ENCODE results near the gene PSRC1. TPM values are rescaled to one million over a fixed set of nuclear protein-coding genes. Genes with fewer than 3 reads are reported as not detected.
"Not testable (repeated sequence)": the region's sequence is repeated elsewhere in the genome, so short reads cannot be mapped to it uniquely, and the experiment has no call there.

PSRC1 gene
- total and polyA plus RNA-seq, 7 donors = 2.3 to 13.6 (median 6.9) TPM

DNA sequence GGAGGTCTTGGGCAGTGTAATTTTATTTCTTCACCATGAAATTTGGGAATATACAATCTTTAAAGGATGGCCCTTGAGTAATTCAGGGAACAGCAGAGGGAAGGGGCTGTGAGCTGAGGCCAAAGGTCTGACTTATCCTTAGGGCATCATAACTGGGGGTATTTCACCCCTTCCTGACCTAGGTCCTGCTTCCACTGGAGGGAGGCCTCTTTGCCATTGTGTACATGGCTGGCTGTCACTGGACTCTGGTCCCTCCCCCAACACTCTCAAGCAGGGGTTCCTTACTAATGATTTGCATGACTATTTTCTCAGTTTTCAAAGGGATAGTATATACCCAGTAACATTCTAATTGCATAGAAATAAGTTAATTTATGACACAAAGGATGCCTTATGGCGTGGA, 7.2 kb upstream of the PSRC1 start:
- Histone ChIP-seq H3K27ac (no peak overlapping the region), H3K9me3 (no peaks in the 10 kb centered on the region), H3K36me3 (no peaks in the 10 kb centered on the region), H3K4me1 (no peaks in the 10 kb centered on the region), H3K27me3 (no peaks in the 10 kb centered on the region), H3K4me3 (no peak overlapping the region)
- intact Hi-C loops (cut with DNase I) = no loop called here
- no peak for DNase-seq
- 86 to 96% methylated on average over 1 of the region's 1 CpG for WGBS, 2 donors
- TF ChIP-seq CTCF (IDR thresholded peaks at IDR 0.05) (no peak), EP300 (IDR thresholded peaks at IDR 0.05) (no peak), POLR2A (IDR thresholded peaks at IDR 0.05) (no peak), POLR2AphosphoS5 (IDR thresholded peaks at IDR 0.05) (no peak)

GRCh38 chr1:109286762-109287161, 3.8 kb upstream of the PSRC1 start:
- H3K27me3 ChIP-seq; H3K36me3 ChIP-seq; H3K4me3 ChIP-seq; DNase-seq; H3K27ac ChIP-seq; intact Hi-C loops (cut with DNase I); H3K9me3 ChIP-seq: not testable (repeated sequence)
- 92% methylated on average over 5 of the region's 5 CpGs for WGBS, 2 donors
- peaks cover 0 to 21% (median 19%) of the 10 kb centered on the region in 4 donors for H3K4me1 ChIP-seq

DNA sequence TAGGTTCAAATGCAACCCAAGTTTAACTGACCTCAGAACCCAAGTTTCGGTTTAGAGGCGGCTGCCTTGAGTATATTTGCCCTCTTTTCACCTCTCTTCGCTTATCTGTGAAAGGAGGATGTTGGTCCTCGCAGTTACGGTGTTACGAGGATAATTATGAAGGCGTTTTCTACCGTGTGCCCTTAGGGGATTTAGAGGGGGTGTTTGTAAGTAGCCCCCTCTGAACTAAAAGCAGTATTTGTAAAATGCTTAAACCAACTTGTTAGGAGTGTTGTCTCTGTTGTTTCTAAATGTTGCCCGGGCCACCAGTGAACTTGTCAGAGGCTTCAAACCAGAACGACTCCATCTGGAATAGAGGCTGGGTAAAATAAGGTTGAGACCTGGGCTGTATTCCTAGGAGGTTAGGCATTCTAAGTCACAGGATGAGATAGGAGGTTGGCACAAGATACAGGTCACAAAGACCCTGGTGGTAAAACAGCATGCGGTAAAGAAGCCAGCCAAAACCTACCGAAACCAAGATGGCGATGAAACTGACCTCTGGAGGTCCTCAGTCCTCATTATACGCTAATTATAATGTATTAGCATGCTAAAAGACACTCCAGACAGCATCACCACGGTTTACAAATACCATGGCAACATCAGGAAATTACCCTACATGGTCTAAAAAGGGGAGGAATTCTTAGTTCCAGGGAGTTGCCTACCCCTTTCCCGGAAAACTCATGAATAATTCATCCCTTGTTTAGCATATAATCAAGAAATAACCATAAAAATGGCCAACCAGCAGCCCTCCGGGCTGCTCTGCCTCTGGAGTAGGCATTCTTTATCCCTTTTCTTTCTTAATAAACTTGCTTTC, 1.0 kb upstream of the PSRC1 start:
- no peak for DNase-seq
- peak overlapping the region; percentile 52 to 66 (median 58) for H3K4me3 ChIP-seq
- no peaks in the 10 kb centered on the region for H3K36me3 ChIP-seq
- WGBS, 2 donors = 39 to 52% methylated on average over 17 of the region's 17 CpGs
- intact Hi-C loops (cut with DNase I) = no loop called here
- H3K27me3 ChIP-seq = no peaks in the 10 kb centered on the region
- TF ChIP-seq CTCF (IDR thresholded peaks at IDR 0.05) (no peak), EP300 (IDR thresholded peaks at IDR 0.05) (no peak), POLR2AphosphoS5 (IDR thresholded peaks at IDR 0.05) (no peak), POLR2A (IDR thresholded peaks at IDR 0.05) (no peak)
- peaks cover 0 to 25% (median 20%) of the 10 kb centered on the region in 4 donors for H3K4me1 ChIP-seq
- no peaks in the 10 kb centered on the region for H3K9me3 ChIP-seq
- peak overlapping the region; percentile 85 to 93 (median 90) for H3K27ac ChIP-seq

DNA sequence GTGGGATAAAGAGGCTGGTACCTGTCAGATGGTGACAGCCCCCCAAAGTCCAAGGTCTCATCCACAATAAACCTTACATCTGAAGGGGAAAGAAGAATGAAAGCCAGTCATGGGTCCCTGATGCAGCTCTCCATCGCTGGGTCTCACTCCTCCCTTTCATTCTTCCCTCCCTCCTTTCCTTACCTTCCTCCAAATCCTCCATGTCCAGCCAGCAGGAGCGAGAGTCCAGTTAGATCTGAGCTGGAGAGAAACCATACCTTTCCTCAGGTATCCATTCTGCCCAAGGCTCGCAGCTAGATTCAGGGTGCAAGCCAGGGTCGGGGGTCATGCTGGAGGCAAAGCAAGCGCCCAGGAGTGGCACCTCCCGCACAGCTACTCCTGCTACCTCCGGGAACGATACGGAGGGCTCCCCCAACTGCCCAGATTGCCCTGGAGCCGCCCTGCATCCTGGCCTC, 421 bp downstream of the PSRC1 start:
- no peak for TF ChIP-seq CTCF (IDR thresholded peaks at IDR 0.05)
- no peak for TF ChIP-seq POLR2AphosphoS5 (IDR thresholded peaks at IDR 0.05)
- TF ChIP-seq EP300 (IDR thresholded peaks at IDR 0.05) = no peak
- no peak for TF ChIP-seq POLR2A (IDR thresholded peaks at IDR 0.05)
- Histone ChIP-seq H3K27ac (peak overlapping the region; percentile 85 to 93 (median 90)), H3K4me1 (peaks cover 0 to 25% (median 20%) of the 10 kb centered on the region in 4 donors), H3K4me3 (peak overlapping the region; percentile 52 to 66 (median 58)), H3K27me3 (no peaks in the 10 kb centered on the region), H3K9me3 (no peaks in the 10 kb centered on the region), H3K36me3 (no peaks in the 10 kb centered on the region)
- intact Hi-C loops (cut with DNase I) = no loop called here
- no peak for DNase-seq
- 8 to 18% methylated on average over 10 of the region's 10 CpGs for WGBS, 2 donors

DNA sequence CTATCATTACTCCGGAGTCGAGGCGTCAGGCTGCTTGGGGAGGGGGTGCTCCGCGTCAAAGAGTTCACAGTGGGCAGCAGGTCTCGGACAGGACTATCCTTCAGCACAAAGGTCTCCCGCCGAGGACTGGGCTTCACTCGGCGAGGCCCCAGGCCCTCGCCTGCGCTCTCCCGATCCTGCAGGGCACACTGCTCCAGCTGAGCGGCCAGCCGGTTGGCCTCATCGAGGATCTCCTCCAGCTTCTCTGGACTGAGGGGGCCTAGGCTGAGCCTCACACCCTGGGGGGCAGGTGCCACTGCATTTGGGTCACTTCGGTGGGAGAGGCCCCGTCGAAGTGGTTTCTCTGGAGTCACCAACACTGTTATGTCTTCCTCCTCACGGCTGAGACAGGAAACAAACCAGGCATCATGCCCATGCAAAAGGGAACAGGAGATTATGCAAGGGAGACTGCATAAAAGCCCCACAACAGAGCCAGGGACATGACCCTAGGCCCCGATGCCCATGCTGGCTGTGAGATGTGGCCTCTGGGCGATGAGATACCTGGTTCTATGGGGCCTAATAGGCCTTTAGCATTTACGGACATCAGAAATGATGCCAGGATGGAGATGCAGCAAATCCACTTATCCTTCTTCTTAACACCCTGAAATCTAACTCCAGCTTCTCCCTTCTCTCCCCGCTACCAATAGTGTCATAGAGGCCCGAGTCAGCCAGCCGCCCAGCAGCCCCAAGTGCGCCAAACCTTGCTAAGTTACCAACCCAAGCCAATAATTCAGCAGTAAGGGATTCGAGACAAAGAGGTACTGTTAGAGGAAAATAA, 1.1 kb downstream of the PSRC1 start:
- H3K4me1 ChIP-seq = peaks cover 0 to 25% (median 20%) of the 10 kb centered on the region in 4 donors
- no peaks in the 10 kb centered on the region for H3K27me3 ChIP-seq
- no peaks in the 10 kb centered on the region for H3K9me3 ChIP-seq
- no peak for DNase-seq
- intact Hi-C loops (cut with DNase I) = no loop called here
- H3K36me3 ChIP-seq = no peaks in the 10 kb centered on the region
- peak overlapping the region in 3 of 4 donors; percentile 56 to 66 (median 59) for H3K4me3 ChIP-seq
- H3K27ac ChIP-seq = peak overlapping the region in 3 of 4 donors; percentile 87 to 93 (median 93)
- TF ChIP-seq CTCF (IDR thresholded peaks at IDR 0.05) = no peak
- no peak for TF ChIP-seq EP300 (IDR thresholded peaks at IDR 0.05)
- TF ChIP-seq POLR2A (IDR thresholded peaks at IDR 0.05) = no peak
- TF ChIP-seq POLR2AphosphoS5 (IDR thresholded peaks at IDR 0.05) = no peak
- 77 to 85% methylated on average over 28 of the region's 28 CpGs for WGBS, 2 donors

Measured in sigmoid colon (tissue), 7 donors.